ENCODE data around the gene FBXW8. TPM values are rescaled to one million over a fixed set of nuclear protein-coding genes. Genes with fewer than 3 reads are reported as not detected.

FBXW8 gene
- polyA plus RNA-seq, 2 of the 4 experiments (the other 2 are of a cell fraction): 9.8 to 15.7 TPM

- H3K4me3 ChIP-seq: no peak overlapping the region
- WGBS (ENCODE audit: missing lambda C conversion rate): 75% methylated on average over 3 of the region's 3 CpGs
- no peaks in the 10 kb centered on the region for H3K4me1 ChIP-seq
- H3K4me2 ChIP-seq: no peak overlapping the region
- ChIA-PET CTCF (interaction anchor here (2.6 to 3.7 kb wide), 2 partner anchors 33 to 61 kb away, joined by 10 read pairs; no protein-coding TSS in a partner anchor), POLR2A (no interaction called here)
- ATAC-seq (no peak), FAIRE-seq (no peak), DNase-seq (ENCODE audit: low read depth in 1 of 2, low spot score in 1 of 2) (no peak)
- TF ChIP-seq ZNF302 (CRISPR knock-in tag; IDR thresholded peaks at IDR 0.05): no peak
- 0 out of 2 replicates have a peak, but pooled peaks have one; percentile 8 for TF ChIP-seq POLR2A (IDR thresholded peaks at IDR 0.05; ENCODE audit: low read length)
- no peak overlapping the region for H3K27ac ChIP-seq
- no peaks in the 10 kb centered on the region for H3K9me3 ChIP-seq
These were observed 147.8 kb downstream of the FBXW8 start for GRCh38 chr12:117058442-117059072.

DNA sequence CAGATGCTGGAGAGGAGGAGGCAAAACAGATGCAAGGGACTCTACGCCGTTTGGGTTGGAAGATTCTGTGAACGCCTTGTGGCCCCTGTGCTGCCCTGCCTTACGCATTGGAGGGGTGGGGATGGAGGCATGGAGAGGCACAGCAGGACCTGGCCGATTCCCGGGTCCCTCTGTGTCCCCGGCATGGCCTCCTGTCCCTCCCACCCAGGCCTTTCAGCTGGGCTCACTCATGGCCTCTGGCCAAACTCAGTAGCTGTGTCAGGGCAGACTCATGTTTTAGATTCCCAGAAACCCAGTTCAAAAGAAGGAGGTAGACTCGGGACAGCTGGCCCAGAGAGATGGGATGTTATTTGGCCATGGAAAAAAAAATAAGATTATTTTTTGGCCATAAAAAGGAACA is 148.4 kb downstream of the FBXW8 start:
- CTCF ChIA-PET: interaction anchor here (3.7 kb wide), 1 partner anchor 61 kb away, joined by 10 read pairs; no protein-coding TSS in a partner anchor
- no peak for FAIRE-seq
- Histone ChIP-seq H3K9me3 (no peaks in the 10 kb centered on the region), H3K27ac (no peak overlapping the region), H3K4me3 (no peak overlapping the region), H3K4me2 (no peak overlapping the region), H3K4me1 (no peaks in the 10 kb centered on the region)
- POLR2A ChIA-PET: no interaction called here
- ATAC-seq: no peak
- WGBS (ENCODE audit: missing lambda C conversion rate): 82% methylated on average over 8 of the region's 8 CpGs
- no peak for DNase-seq (ENCODE audit: low read depth in 1 of 2, low spot score in 1 of 2)
- TF ChIP-seq HOXB13 (CRISPR knock-in tag; IDR thresholded peaks at IDR 0.05; ENCODE audit: low read depth) (no peak), NFE2L2 (conservative IDR thresholded peaks at IDR 0.05; ENCODE audit: low read length) (no peak), KDM5A (IDR thresholded peaks at IDR 0.05) (no peak), CBX8 (IDR thresholded peaks at IDR 0.05) (no peak), TFCP2L1 (CRISPR knock-in tag; IDR thresholded peaks at IDR 0.05) (no peak), EHF (CRISPR knock-in tag; IDR thresholded peaks at IDR 0.05) (no peak), TP53 (CRISPR knock-in tag; IDR thresholded peaks at IDR 0.05) (no peak), PHF8 (IDR thresholded peaks at IDR 0.05; ENCODE audit: borderline replicate concordance, low read depth) (no peak), PBX3 (IDR thresholded peaks at IDR 0.05) (no peak), EP300 (IDR thresholded peaks at IDR 0.05) (no peak), SMC3 (IDR thresholded peaks at IDR 0.05) (no peak)

DNA sequence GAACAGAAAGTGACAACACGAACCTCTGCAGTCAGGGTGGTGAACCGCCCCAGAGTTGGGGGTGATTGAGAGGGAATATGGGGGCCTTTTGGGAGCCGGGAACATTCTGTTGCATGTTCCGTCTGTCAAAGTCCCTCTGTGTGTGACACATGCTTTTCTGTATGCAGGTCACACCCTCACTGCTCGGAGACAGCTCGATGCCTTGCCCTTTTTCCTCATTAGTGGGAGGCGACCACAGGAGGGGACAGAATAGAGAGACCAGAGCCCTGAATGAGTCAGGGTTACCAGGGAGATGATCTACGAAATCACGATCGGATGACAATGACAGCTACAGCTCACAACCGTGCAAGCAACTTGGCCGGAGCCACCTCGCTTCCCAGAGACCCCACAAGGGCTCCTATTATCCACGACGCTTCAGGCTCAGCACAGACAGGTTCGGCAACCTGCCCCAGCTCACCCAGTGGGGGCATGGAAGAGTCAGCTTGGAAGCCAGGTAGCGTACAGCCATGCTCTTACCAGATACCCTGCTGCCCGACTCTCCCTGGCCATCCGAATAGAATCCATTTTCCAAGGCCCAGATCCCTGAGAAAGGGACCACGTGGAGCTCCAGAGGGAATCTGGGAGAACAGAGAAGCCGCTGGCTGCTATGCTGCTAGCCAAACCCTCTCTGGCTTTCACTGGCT is 149.6 kb downstream of the FBXW8 start:
- no peak for DNase-seq (ENCODE audit: low read depth in 1 of 2, low spot score in 1 of 2)
- no peak for FAIRE-seq
- Histone ChIP-seq H3K4me2 (no peak overlapping the region), H3K4me1 (no peaks in the 10 kb centered on the region), H3K27ac (no peak overlapping the region), H3K9me3 (no peaks in the 10 kb centered on the region), H3K4me3 (no peak overlapping the region)
- ChIA-PET POLR2A (no interaction called here), CTCF (interaction anchor here (0.6 kb wide), 1 partner anchor 11 kb away, joined by 4 read pairs; no protein-coding TSS in a partner anchor)
- TF ChIP-seq TP53 (CRISPR knock-in tag; IDR thresholded peaks at IDR 0.05) (no peak), FOSL2 (IDR thresholded peaks at IDR 0.05) (no peak), FOSL2 (CRISPR knock-in tag; IDR thresholded peaks at IDR 0.05) (no peak)
- ATAC-seq: peak; percentile 10 to 23; a peak in 2 of 6 replicates
- whole genome bisulfite sequencing (ENCODE audit: missing lambda C conversion rate): 81% methylated on average over 21 of the region's 21 CpGs

GRCh38 chr12:117060929-117061305 is 150.2 kb downstream of the FBXW8 start:
- ATAC-seq (peak in 1 of 2 experiments; percentile 12; a peak in 1 of 6 replicates), DNase-seq (ENCODE audit: low read depth in 1 of 2, low spot score in 1 of 2) (no peak), FAIRE-seq (no peak)
- H3K4me1 ChIP-seq: no peaks in the 10 kb centered on the region
- ChIA-PET CTCF (interaction anchor here (0.6 to 2.1 kb wide), 2 partner anchors 11 to 35 kb away, joined by 4 to 6 read pairs; no protein-coding TSS in a partner anchor), POLR2A (no interaction called here)
- H3K9me3 ChIP-seq: no peaks in the 10 kb centered on the region
- 78% methylated on average over 8 of the region's 8 CpGs for WGBS (ENCODE audit: missing lambda C conversion rate)
- H3K4me3 ChIP-seq: no peak overlapping the region
- no peak overlapping the region for H3K4me2 ChIP-seq
- TF ChIP-seq CTCF (IDR thresholded peaks at IDR 0.05) (no peak), RNF2 (IDR thresholded peaks at IDR 0.05; ENCODE audit: borderline replicate concordance, low read depth) (no peak), POLR2A (IDR thresholded peaks at IDR 0.05; ENCODE audit: low read length) (no peak), ESRRA (IDR thresholded peaks at IDR 0.05; ENCODE audit: borderline replicate concordance, low read length) (no peak), KDM1A (IDR thresholded peaks at IDR 0.05; ENCODE audit: low read depth) (no peak), HDAC2 (IDR thresholded peaks at IDR 0.05) (no peak), PBX3 (IDR thresholded peaks at IDR 0.05) (no peak), CEBPB (IDR thresholded peaks at IDR 0.05) (no peak), JUNB (IDR thresholded peaks at IDR 0.05) (no peak)
- TF ChIP-seq, protein P1, sequence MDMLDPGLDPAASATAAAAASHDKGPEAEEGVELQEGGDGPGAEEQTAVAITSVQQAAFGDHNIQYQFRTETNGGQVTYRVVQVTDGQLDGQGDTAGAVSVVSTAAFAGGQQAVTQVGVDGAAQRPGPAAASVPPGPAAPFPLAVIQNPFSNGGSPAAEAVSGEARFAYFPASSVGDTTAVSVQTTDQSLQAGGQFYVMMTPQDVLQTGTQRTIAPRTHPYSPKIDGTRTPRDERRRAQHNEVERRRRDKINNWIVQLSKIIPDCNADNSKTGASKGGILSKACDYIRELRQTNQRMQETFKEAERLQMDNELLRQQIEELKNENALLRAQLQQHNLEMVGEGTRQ (IDR thresholded peaks at IDR 0.05): no peak
- TF ChIP-seq, protein P2, sequence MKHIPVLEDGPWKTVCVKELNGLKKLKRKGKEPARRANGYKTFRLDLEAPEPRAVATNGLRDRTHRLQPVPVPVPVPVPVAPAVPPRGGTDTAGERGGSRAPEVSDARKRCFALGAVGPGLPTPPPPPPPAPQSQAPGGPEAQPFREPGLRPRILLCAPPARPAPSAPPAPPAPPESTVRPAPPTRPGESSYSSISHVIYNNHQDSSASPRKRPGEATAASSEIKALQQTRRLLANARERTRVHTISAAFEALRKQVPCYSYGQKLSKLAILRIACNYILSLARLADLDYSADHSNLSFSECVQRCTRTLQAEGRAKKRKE (CRISPR knock-in tag; IDR thresholded peaks at IDR 0.05; ENCODE audit: low read depth): no peak
- H3K27ac ChIP-seq: no peak overlapping the region
